GM19324 (cell line): ENCODE results near the gene PKHD1.
"Not testable (repeated sequence)": the region's sequence is repeated elsewhere in the genome, so short reads cannot be mapped to it uniquely, and the experiment has no call there.

ENCODE experiments used
- ATAC-seq: cut with Tn5 transposase; IDR thresholded peaks from one replicate; pipeline ENCODE4 v1.9.1; 2021; ENCODE audit warnings: mild to moderate bottlenecking, moderate library complexity; ENCODE audit not compliant: unreplicated experiment, low FRiP score

The PKHD1 gene

GRCh38 chr6:52009466-52010140 is 77.8 kb downstream of the PKHD1 start:
- ATAC-seq, result no peak

DNA sequence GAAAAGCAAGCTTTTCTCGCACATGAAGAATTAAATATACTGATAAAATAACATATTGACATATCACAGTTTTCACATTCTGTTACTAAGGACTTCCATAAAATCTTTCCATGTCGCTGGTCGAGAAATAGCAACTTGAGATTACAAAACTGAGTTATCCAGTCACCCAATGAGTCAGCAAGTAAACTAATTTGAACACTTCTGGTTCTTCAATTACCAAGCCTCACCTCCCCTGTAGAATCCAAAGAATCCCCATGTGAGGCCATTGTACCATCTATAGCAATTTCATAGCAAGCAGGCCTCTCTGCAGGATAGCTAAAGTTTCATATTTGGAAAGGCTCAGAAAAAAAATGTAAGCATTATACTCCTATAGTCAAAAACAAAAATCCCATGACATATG is 87.3 kb downstream of the PKHD1 start:
- no peak for ATAC-seq

GRCh38 chr6:51996296-51996947 is 91.0 kb downstream of the PKHD1 start:
- peak; percentile 96 for ATAC-seq

DNA sequence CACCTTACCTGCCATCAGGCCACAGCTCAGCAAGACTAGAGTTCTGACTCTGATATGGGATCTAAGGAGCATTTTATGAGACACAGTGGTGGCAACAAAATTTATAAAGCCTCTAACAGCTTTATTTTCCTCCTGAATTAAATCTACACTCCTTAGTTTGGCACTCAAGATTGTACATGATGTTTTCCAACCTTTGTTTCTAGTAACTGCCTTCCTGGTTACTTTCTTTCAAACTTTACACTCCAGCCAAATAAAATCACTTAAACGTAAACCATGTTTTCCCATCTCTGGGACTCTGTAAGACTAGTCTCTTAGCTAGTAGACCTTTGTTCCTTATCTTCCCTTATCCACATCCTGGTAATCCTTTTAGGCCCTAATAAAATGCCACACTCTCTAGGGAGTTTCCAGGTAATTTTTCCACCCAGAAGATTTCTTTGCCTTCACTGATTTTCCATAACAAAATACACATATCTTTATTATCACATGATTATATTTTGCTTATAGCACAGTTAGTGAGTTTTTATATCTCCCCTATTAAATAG is 92.1 kb downstream of the PKHD1 start:
- no peak for ATAC-seq

DNA sequence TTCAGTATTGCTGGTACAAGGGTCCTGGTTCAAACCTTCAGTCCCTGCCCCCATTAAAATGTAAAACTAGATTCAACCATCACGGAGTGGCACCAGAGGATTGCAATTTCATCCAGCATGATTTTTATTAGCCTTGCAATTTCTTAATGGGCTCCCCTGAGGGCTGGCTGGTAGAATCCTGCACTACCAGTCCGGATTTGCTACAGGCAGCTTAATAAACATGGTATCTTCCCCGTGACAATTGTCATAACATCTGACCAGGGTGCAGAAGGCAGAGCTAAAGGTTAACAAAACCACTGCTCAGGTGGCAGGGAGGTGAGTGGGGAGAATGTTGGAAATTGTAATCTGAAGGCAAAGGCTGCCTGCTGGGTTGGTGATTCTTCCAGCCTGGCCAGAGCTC is 94.5 kb downstream of the PKHD1 start:
- ATAC-seq, result no peak

DNA sequence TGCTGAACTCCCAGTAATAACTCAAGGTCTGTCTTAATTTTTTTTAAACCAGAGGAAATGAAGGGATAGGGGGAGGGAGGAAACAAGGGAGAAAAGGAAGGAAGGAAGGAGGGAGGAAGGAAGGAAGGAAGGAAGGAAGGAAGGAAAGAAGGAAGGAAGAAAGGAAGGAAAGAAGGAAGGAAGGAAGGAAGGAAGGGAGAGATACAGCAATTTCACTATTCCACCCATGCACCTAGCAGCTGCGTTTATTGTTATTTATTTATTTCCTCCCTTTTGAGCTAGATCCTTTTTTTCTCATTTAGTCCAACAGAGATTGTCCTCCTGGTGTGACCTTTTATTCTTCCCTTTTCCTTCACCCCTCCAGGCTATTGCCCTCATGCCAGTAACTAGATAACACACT is 97.6 kb downstream of the PKHD1 start:
- no peak for ATAC-seq

DNA sequence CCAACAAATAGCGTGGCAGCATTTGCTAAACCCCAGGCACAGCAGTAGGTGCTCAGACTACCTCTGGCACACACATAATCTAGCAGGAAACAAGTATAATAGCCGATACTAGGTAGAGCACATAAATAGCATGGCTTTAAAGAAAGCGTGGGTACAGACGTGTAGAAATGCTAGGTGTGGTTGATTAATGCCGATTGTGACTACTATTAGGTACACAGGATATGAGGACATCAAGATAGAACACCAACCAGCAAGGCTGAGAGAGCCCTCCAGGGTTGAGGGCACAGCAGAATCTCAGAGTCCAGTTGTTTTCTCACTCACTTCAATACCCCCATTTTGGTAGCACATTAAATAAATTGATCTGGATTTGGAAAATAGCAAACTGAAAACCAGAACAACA is 100.5 kb downstream of the PKHD1 start:
- no peak for ATAC-seq

- ATAC-seq, result no peak
These were observed 103.8 kb downstream of the PKHD1 start for GRCh38 chr6:51983564-51983963.

GRCh38 chr6:51982695-51983094 is 104.7 kb downstream of the PKHD1 start:
- ATAC-seq, result not testable (repeated sequence)

GRCh38 chr6:51976374-51976773 is 111.0 kb downstream of the PKHD1 start:
- ATAC-seq, result no peak

- no peak for ATAC-seq
These were observed 114.8 kb downstream of the PKHD1 start for GRCh38 chr6:51972659-51973058.

- ATAC-seq, result no peak
These were observed 119.1 kb downstream of the PKHD1 start for GRCh38 chr6:51968265-51968664.

GRCh38 chr6:51965222-51965801 is 122.1 kb downstream of the PKHD1 start:
- ATAC-seq, result no peak

- ATAC-seq, result no peak
These were observed 123.4 kb downstream of the PKHD1 start for GRCh38 chr6:51963980-51964379.

GRCh38 chr6:51962354-51962753 is 125.1 kb downstream of the PKHD1 start:
- no peak for ATAC-seq

DNA sequence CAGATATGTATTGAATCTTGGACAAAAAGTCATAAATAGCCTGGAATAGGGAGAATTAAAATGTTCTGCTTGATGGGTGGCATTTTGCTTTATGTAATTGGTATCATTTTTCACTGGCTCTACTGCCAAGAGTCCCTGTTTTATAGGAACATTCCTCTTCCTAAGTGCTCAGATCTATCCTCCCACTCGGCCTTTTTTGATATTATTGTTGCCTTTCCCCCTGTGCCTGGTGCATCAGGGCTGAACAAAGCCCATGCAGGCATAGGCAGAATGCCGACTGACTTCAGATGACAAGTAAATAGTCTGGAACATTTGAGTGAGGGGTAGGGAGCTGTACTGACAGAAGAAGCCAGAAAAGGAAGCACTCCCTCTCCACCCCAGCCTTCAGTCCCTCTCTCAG is 127.0 kb downstream of the PKHD1 start:
- ATAC-seq, result no peak

DNA sequence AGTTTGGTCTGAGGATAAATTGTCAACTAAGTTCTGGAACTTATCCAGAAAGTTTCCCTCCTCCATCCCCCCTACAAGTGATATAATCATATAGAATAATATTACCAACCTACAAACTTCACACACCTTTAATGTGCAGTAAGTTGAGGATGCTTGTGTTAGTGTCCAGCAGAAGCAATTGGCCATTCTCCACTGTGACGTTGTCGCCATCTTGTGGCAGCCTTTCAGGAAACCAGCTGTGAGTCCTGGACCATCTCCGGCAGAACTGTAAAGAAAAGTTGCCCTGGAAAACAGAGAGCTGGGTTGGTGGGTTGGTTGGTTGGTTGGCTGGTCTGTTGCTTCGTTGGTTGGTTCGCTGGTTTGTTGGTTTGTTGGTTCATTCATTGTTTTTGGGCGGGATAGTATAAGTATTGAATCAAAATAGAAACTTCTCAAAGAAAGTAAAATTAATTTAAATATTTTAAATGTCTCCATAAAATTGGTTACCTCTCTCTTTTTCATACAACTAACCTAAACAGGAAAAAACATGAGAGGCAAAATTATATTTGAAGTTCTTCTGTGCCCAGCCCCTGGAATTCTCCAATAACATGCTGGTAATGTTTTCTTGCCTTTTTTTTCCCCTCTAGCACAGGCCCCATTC is 127.5 kb downstream of the PKHD1 start:
- ATAC-seq, result peak; percentile 81

GRCh38 chr6:51954681-51955080 is 132.7 kb downstream of the PKHD1 start:
- ATAC-seq, result no peak

DNA sequence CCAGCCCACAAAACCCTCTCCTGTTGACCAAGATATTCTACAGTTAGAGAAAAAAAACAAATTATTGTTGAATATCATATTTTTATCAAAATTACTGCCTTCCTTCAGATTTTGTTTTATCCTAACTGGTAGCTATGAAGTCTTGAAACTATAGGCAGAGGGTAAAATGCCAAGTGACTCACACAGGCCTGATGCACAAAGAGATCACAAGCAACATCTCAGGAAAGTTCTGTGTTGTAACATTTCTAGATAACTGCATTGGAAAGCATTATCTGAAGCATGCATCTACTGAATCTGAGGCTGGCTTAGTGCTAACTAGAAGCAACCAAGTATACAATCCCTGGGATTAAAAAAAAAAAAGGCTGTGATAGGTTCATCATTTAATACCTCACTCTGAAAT is 134.2 kb downstream of the PKHD1 start:
- no peak for ATAC-seq

- ATAC-seq, result no peak
These were observed 135.5 kb downstream of the PKHD1 start for GRCh38 chr6:51951924-51952323.

DNA sequence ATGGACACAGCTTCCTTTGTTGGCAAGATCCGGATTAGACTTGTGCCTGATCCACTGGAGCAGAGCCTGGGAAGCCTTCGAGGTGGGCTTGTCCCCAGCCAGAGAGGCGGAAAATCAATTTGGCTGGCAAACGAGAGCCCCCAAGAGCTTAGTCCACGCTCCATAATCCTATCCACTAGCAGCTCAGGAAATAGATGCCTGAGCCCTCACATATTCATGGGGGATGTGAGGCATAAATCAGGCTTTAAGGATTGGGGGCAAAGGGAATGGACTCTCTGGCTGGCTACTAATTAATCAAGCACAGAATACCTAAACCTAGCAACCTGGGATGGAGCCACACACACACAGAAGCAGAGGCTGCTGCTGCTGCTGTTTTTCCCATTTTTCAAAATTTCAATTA is 137.9 kb downstream of the PKHD1 start:
- ATAC-seq, result no peak
